Right atrium auricular region (tissue), 2 donors: ENCODE results near the gene HPCAL1. TPM values are rescaled to one million over a fixed set of nuclear protein-coding genes. Genes with fewer than 3 reads are reported as not detected.

Experiments
- DNase-seq: peaks from one replicate; pipeline ENCODE4 v3.0.0-alpha.2; 2019; ENCODE audit warnings: low spot score
- H3K27ac ChIP-seq, 2 donors: fragments of 200-600 bp; sonication (generic); 1 replicate in 1 of 2; 2 replicates in 1 of 2; pipeline ENCODE4 v1.5.1; 2016 to 2019
- H3K27me3 ChIP-seq, 2 donors: fragments of 200-600 bp; sonication (generic); one replicate each; pipeline versions ENCODE4 v1.5.1 to v1.6.0; 2017 to 2019
- H3K36me3 ChIP-seq: fragments of 200-600 bp; sonication (generic); one replicate; pipeline ENCODE4 v1.5.1; 2016
- H3K4me1 ChIP-seq, 2 donors: fragments of 200-600 bp; sonication (generic); one replicate each; pipeline versions ENCODE4 v1.5.1 to v1.6.0; 2017 to 2019
- H3K4me3 ChIP-seq, 2 donors: fragments of 200-600 bp; sonication (generic); 1 replicate in 1 of 2; 2 replicates in 1 of 2; pipeline ENCODE4 v1.5.1; 2017 to 2019; ENCODE audit warnings: mild to moderate bottlenecking in 1 of 2, moderate library complexity in 1 of 2
- H3K9me3 ChIP-seq, 2 donors: fragments of 200-600 bp; sonication (generic); one replicate each; pipeline ENCODE4 v1.5.1; 2019
- CTCF ChIP-seq, 2 donors: fragments of 200-600 bp; sonication (generic); IDR thresholded peaks; one replicate each; pipeline ENCODE4 v1.5.1; 2019; ENCODE audit warnings: antibody characterized with exemption in 2 of 2
- total RNA-seq, 2 donors: library from RNA; depleted of rRNA; stranded (reverse); fragments of >200 nt; gene quantifications; one replicate each; pipeline ENCODE4 v1.1.0, GENCODE V29; 2016

Gene HPCAL1
- total RNA-seq, 2 donors from 2014 or later, result 28.7 to 35.5 TPM

DNA sequence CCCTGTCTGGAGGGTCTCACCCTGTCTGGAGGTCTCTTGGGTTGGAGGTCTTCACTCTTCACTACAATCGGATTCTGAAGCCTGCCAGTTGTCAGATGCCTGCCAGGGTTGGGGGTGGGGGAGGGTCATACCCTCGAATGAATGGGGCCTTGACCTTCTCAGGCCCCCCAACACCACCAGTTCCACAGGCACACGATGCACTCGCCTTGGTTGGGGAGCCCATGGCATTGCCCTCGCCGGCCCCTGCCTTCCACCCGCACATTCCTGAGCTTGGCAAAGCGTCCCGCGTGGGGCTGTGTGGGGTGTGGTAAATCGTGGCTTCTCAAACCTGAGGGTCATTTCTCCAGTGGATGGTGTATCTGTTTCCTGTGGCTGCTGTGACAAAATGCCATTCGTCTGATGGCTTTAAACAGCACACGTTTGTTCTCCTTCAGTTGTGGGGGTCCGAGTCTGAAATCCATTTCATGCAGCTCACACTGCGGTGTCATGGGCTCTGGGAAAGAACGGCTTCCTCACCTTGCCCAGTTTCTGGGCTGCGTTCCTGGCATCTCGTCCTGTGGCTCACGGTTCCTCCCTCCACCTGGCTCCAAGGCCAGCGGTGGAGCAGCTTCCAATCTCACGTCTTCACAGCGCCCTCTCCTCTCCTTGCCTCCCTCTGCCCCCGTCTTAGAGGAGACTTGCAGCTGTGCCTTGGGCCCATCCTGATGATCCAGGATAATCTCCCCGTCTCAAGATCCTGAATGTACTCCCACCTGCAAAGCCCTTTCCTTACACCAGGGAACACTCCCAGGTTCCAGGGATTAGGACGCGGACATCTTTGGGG, 38.0 kb upstream of the HPCAL1 start:
- no peaks in the 10 kb centered on the region for H3K36me3 ChIP-seq
- no peak overlapping the region for H3K4me3 ChIP-seq
- no peaks in the 10 kb centered on the region for H3K27me3 ChIP-seq
- no peaks in the 10 kb centered on the region for H3K9me3 ChIP-seq
- TF ChIP-seq CTCF (IDR thresholded peaks at IDR 0.05), result no peak
- DNase-seq, result no peak
- no peak overlapping the region for H3K27ac ChIP-seq
- no peaks in the 10 kb centered on the region for H3K4me1 ChIP-seq

DNA sequence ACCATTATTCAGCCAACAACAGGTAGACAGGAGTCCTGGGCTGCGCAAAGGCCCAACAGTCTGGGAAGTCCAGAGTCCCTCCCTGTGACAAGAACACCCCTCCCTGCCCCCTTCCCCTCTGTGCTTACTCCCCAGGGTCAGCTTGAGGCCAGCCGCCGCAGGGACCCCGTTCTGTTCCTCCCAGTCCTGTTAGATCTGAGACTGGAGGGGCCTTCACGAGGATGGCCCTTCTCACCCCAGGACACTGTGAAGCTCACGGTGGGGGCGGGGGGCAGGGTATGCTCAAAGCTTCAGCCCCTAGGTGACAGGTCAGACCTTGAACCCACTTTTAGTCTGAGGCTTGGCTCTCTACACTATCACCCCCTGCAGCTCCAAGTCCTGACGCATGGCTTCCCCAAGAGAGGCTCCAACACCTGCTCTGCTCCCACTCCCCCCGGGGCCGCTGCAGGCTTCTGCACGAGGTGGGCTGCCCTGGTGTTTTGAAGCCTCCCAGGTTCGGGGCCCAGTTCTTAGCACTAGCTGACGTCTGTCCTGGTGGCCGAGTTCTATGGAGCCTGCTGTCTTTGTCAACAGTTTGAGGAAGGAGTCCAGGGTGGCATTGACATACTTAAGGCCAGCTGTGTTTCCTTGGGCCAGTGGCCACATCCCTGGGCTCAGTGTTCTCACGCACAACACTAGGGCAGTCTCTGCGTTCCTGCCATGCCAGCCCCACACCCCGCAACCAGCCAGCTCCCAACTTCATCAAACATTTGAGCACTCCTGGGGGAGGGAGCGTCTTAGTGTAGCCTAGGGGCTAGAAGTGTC, 37.2 kb upstream of the HPCAL1 start:
- no peaks in the 10 kb centered on the region for H3K36me3 ChIP-seq
- TF ChIP-seq CTCF (IDR thresholded peaks at IDR 0.05), result no peak
- H3K27me3 ChIP-seq, result no peaks in the 10 kb centered on the region
- H3K4me1 ChIP-seq, result no peaks in the 10 kb centered on the region
- H3K4me3 ChIP-seq, result no peak overlapping the region
- no peak overlapping the region for H3K27ac ChIP-seq
- H3K9me3 ChIP-seq, result no peaks in the 10 kb centered on the region
- DNase-seq, result no peak

DNA sequence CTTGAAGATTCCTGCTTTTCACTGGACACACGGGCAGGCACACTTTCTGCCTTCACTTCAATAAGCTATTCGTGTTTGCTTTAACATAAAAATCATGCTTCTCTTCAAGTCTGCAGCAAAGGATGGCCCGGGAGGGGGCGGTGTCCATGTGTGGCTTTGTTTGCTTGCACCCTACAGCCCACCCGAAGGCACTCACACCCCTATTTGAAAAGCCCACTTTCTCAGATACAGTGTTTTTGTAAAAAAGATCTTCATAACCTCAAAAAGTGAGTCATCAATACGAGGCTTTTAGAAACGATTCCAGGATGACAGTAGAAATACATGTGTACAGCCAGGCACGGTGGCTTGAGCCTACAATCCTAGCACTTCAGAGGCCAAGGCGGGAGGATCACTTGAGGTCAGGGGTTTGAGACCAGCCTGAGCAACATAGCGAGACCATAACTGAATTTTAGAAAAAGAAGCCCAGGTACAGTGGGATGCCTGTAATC, 36.5 kb upstream of the HPCAL1 start:
- Histone ChIP-seq H3K27ac (no peak overlapping the region), H3K36me3 (no peaks in the 10 kb centered on the region), H3K9me3 (no peaks in the 10 kb centered on the region), H3K27me3 (no peaks in the 10 kb centered on the region), H3K4me3 (no peak overlapping the region), H3K4me1 (no peaks in the 10 kb centered on the region)
- TF ChIP-seq CTCF (IDR thresholded peaks at IDR 0.05), result no peak
- DNase-seq, result no peak

GRCh38 chr2:10267036-10267435, 35.7 kb upstream of the HPCAL1 start:
- no peaks in the 10 kb centered on the region for H3K9me3 ChIP-seq
- no peaks in the 10 kb centered on the region for H3K27me3 ChIP-seq
- TF ChIP-seq CTCF (IDR thresholded peaks at IDR 0.05), result no peak
- H3K27ac ChIP-seq, result no peak overlapping the region
- H3K4me3 ChIP-seq, result no peak overlapping the region
- H3K4me1 ChIP-seq, result no peaks in the 10 kb centered on the region
- no peaks in the 10 kb centered on the region for H3K36me3 ChIP-seq
- DNase-seq, result no peak

DNA sequence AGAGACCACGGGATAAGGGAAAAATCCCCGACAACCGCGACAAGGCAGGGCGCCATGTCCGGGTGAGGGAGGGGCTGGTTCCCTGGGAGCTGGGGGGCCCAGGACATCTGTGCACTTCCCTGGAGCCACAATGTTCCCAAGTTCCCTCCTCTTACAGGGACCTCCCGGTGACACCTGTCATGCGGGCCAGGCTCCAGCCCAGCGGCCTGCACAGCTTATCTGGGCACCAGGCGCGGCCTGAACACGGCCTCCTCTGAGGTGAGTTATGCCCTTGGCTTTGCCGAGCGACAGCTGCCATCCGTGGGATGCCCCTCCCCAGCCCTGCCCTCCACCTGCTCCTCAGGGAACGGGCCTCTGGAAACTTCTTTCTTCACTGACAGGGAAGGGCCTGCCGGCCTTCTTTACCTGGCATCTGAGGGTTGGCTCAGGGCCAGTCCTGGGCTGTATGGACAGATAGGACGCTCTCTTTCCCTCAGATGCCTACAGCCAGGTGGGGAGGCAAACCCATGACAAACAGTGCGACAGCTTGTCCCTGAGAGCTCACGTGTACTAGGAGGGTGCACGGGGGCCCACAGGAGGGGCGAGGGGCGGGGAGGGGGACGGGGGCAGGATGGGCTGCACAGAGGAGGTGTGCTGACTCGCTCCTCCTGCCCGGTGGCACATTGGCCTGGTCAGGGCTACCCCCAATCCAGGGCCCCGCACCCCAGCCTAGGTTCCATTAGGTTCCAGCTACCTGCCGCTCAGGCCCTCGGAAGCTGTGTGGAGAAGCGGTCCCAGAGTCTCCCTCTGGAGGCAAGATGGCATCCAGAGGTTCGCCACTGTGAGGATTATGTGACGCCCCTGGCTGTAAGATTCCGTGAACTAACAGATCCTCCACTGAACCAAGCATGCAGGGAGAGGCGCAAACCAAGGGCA, 34.9 kb upstream of the HPCAL1 start:
- Histone ChIP-seq H3K36me3 (no peaks in the 10 kb centered on the region), H3K27me3 (no peaks in the 10 kb centered on the region), H3K27ac (peak overlapping the region in 1 of 2 donors; percentile 8), H3K4me3 (no peak overlapping the region), H3K4me1 (no peaks in the 10 kb centered on the region), H3K9me3 (no peaks in the 10 kb centered on the region)
- no peak for TF ChIP-seq CTCF (IDR thresholded peaks at IDR 0.05)
- DNase-seq, result no peak
